H54 (cell line): Measurements from ENCODE around the gene CTNNA3.

Experiments
- DNase-seq: peaks from one replicate; pipeline ENCODE4 v3.0.0; 2011; ENCODE audit warnings: low spot score, mixed read lengths; ENCODE audit not compliant: insufficient read length
- FAIRE-seq: peaks from 3 replicates; lab custom pipeline; 2011; peaks lifted over from hg19 to GRCh38; lab: Jason Lieb, UNC
- POLR2A ChIP-seq: IDR thresholded peaks from 2 replicates; pipeline ENCODE4 v1.6.1; 2011; ENCODE audit warnings: low read depth, mild to moderate bottlenecking, low read length

CTNNA3 gene

DNA sequence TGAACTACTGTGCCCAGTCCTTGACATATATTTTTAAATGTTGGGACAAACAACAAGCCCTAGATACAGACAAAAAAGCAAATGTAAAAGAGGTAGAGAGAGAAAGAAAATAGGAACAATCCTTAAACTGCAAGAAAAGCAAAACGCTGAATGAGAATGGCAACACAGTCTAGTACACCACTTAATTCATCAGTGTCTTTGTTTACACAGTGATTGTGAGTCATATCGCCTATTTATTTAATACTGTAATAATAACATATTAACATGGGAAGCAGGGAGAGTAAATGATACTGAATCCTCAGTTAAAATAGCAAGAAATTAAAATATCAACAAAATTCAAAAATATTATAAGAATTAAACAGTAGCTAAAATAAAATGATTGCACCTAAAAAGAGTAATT is 780.0 kb downstream of the CTNNA3 start:
- FAIRE-seq: no peak
- DNase-seq: no peak
- TF ChIP-seq POLR2A: no peak

DNA sequence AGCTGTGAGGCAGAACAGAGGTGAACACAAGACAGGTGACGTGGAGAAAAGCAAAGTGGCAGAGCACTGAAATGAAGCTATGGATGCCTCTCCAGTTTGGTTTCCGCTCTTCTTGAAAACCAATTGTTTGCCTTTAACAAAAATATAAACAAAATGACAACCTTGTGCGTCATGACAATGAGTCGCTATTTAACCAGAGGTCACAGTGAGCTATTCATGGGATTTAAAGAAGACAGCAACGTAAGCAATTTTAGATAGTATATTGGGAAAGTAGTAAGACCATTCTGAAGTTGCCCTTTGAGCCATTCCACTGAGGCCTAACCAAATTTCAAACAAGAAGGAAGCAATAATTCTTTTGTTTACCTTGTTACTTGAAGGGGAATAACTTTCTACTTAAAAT is 785.3 kb downstream of the CTNNA3 start:
- TF ChIP-seq POLR2A: no peak
- DNase-seq (no peak), FAIRE-seq (peak; percentile 82)

DNA sequence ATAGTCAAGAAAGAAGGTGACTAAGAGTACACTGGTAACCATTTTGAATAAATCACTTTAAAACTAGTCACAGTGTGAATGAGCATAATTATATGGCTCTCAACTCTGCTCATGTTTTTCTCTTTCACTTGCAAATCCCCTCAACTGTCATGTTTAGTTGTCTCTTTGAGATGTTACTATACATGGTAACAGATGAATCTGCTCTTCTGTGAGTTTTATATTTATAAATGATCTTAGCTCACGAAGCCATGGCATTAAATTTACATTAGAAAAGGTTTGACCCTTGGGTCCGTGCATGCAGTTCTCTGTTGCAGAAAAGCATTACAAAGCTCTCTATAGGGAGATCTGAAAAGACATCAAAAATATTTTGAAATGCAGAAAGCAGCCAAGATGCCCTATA is 803.1 kb downstream of the CTNNA3 start:
- DNase-seq (no peak), FAIRE-seq (peak; percentile 69)
- TF ChIP-seq POLR2A: no peak

DNA sequence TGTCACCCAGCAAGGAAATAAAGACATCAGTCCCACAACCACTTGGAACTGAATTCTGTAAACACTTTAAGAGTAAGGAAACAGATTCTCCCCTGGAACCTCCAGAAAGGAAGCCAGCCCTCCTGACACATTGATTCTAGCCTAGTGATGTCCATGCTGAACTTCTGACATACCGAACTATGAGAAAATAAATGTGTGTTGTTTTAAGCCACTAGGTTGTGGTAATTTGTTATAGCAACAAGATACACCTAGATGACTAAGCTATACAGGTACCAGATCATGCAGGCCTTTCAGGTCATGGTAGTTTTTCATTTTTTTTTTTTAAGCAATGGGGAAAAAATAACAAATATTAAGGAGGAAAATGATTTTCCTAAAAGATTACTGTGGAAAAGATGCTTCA is 807.8 kb downstream of the CTNNA3 start:
- FAIRE-seq: no peak
- no peak for DNase-seq
- TF ChIP-seq POLR2A: no peak

DNA sequence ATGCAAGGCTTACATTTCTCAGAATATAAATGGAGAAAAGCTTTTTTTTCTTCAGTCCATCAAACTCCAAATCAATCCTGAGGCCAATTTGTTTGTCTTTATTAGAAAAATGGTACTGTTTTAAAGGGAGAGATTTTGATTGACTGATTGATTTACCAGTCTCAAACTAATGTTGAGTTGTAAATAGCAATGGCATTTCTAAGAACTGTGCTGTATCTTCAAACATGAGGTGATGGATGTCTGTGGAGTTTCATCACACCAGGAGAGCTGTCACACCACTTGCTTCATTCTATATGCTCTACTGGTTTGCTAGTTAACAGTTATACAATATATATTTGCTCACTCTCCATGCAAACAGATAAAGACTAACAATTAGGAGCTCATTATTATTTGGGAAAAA is 809.1 kb downstream of the CTNNA3 start:
- no peak for TF ChIP-seq POLR2A
- FAIRE-seq: peak; percentile 50

DNA sequence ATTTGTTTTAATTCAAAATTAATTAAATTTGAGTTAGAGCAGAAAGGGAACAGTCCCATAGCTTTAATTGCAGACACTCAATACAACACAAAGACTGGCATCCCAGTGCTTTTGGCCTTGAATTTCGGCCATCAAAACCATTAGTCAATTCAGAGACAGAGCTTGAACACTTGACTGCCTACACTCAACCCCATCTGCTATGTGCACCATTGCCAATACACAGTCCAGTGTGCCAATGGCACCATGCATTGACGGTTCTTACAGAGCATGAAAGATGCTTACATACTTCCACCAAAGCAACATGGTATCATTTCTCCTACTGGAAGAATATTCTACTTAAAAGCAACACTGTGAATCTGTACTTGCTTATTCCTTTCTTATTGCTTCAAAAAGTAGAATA is 813.7 kb downstream of the CTNNA3 start:
- DNase-seq: no peak
- no peak for TF ChIP-seq POLR2A
- no peak for FAIRE-seq

More for the DNA sequence above, 809.1 kb downstream of the CTNNA3 start:
- no peak for DNase-seq

DNA sequence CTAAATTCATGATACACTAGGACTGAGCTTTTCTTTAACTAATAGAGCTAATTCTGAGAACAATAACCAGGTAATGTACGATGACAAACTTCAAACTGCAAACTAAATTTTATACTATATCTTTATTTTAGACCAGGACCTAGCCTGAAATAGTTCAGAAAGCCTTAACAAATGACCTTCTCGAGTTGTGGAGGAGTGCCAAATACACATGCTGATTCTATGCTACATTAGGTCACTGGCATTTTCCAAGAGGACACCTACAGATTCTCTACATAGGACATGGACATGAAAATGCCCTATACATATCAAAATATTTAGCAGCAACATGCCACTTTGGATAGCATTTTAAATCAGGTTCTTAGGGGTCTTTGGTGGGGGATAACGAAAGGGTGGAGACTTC is 814.2 kb downstream of the CTNNA3 start:
- no peak for FAIRE-seq
- TF ChIP-seq POLR2A: no peak

DNA sequence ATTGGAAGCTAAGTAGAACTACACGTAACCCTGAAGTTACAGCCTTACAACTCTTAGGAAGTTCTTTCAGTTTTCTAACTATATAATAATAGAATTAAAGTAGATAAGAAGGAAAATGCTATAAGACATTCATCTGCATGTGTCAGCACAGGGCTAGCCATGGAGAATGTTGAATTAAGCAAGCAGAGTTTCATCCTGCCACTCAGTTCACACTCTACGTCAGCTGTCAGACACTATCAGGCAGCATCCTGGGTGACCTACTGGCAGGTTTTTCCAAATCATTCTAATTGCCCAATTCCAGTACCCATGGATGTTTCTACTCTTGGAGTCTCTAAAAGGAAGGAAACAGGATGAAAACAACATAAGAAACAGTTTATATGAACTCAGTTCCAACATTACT is 815.2 kb downstream of the CTNNA3 start:
- DNase-seq: no peak
- FAIRE-seq: no peak
- no peak for TF ChIP-seq POLR2A

More for the DNA sequence above, 814.2 kb downstream of the CTNNA3 start:
- DNase-seq: no peak

DNA sequence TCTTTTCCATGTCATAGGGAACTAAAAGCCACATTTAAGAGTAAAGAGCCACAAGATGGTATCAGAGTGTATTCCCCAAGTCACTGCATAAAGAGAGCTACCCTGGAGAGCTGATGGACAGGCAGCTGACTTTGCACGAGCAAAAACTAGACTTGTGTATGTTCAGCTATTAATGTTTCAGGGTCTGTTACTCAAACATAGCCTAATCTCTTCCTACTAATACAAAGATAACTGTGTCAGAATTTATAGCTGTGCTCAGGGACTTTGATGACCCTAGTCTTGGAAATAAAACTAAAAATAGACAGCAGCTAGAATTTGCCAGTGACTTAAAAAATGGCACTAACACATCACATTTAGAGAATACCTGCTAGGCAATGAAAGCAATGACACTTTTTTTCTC is 815.7 kb downstream of the CTNNA3 start:
- DNase-seq (no peak), FAIRE-seq (no peak)
- TF ChIP-seq POLR2A: no peak

DNA sequence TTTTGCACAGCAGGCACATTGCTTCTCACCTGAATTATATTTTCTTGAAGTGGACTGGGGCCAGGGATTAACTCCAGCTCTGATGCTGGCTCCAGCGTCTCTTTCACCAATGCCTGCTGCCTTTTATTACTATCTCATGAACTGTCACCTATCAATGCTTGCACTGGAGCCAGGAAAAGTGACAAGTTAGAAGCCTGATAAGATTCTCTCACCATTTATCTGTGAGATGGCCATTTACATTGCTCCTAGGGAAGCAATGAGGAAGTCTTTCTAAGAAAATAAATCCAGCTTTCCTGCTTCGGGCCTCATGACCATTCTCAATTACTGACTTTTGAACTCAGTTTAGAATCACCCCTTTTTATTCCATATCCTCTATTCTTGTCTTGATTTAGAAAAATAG is 818.6 kb downstream of the CTNNA3 start:
- TF ChIP-seq POLR2A: no peak
- FAIRE-seq: no peak
- DNase-seq: no peak

DNA sequence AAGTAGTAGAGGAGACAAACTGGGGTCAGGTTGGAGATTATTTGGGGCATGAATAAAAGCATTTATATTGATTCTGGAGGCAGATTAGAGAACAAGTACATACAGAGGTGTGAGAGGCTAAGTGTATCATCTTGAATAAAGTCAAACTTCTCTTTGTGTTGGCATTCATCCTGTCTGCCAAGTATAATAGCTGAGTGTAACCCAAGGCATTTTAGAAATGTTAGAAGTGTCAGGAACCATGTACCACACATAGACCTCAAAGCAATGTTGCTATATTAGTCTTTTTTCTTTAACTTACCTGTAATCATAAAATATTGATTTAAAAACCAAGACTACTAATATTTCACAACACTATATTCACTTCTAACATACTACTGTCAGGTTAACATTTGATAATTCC is 826.4 kb downstream of the CTNNA3 start:
- DNase-seq (no peak), FAIRE-seq (no peak)
- no peak for TF ChIP-seq POLR2A

DNA sequence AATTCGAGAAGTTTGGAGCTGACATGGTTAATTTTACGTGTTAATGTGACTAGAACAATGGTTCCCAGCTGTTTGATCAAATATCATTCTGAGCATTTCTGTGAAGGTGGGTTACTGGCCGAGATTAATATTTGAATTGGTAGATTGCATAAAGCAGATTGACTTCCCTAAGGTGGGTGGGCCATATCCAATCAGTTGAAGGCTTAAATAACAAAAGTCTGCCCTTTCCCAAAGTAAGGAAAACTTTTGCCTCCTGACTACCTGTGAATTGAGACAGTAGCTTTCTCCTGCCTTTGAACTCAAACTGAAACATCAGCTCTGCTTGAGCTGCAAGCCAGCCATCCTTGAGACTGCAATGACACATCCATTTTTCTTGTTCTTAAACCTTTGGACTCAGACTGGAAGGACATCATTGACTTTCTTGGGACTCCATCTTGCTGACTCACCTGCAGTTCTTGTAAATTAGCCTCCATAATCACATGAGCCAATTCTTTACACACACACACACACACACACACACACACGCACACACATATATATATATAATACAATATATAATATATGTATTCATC is 833.2 kb downstream of the CTNNA3 start:
- FAIRE-seq (peak; percentile 33), DNase-seq (no peak)
- no peak for TF ChIP-seq POLR2A

DNA sequence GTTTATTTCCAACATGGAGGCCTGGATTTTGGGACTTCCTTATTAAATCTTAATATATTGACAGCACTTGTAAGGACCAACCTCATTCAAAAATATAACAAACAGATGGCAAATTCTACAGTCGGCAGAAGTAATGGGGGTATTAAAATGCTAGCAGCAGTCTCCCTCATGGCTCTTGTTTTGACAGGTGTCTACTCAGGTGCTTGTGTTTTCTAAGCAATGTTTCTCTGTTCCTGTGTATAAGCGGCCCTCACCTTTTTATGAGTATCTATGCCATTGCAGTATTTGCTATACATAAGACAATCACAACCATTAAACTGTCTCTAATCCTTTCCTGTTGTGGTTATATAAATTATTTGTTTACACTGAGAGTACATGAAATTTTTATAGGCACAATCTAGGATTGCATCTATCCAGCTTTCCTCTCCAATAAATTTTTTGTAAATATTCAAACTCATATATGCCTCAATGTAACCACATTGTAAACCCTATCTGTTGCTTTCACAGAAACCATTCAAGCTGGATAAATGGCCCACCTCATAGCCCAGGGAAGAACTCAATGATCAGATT is 835.5 kb downstream of the CTNNA3 start:
- DNase-seq (no peak), FAIRE-seq (no peak)

DNA sequence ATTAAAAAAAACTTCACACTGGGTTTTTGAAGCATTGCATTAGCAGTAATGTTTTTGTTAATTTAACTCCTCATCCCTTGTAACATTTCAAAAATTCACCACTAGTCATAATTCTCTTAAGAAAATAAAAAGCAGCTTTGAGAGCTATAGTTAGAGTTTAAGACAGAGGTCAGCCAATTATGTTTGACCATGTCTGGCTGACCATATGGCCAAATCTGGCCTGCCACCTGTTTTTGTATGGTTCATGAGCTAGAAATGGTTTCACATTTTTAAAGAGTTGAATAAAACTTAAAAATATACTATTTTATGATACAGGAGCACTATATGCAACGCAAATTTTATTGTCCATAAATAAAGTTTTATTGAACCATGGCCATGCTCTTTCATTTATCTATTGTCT is 843.2 kb downstream of the CTNNA3 start:
- TF ChIP-seq POLR2A: no peak
- FAIRE-seq: no peak
- DNase-seq: no peak

More for the DNA sequence above, 835.5 kb downstream of the CTNNA3 start:
- no peak for TF ChIP-seq POLR2A

DNA sequence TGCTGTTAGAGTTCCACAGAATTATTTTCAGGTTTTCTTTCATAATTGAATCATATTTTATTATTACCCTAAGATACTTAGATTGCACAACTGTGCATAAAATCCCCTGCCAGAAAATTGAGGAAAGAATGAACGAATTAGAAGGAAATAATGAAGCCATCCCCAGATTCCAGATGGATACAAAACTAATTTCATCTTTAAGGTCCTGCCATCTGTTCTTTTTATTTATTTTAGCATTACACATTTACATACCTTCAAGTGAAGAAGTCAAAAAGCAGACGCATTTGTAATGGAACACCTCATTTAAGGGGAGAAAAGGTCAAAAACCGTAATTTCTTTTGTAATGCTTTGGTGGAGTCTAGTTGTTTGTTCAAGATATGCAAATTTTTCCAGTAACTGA is 847.1 kb downstream of the CTNNA3 start:
- FAIRE-seq (no peak), DNase-seq (no peak)
- TF ChIP-seq POLR2A: no peak
